Measurements from ENCODE around the gene CRY2.
"Not testable (repeated sequence)": the region's sequence is repeated elsewhere in the genome, so short reads cannot be mapped to it uniquely, and the experiment has no call there.

Gene CRY2

DNA sequence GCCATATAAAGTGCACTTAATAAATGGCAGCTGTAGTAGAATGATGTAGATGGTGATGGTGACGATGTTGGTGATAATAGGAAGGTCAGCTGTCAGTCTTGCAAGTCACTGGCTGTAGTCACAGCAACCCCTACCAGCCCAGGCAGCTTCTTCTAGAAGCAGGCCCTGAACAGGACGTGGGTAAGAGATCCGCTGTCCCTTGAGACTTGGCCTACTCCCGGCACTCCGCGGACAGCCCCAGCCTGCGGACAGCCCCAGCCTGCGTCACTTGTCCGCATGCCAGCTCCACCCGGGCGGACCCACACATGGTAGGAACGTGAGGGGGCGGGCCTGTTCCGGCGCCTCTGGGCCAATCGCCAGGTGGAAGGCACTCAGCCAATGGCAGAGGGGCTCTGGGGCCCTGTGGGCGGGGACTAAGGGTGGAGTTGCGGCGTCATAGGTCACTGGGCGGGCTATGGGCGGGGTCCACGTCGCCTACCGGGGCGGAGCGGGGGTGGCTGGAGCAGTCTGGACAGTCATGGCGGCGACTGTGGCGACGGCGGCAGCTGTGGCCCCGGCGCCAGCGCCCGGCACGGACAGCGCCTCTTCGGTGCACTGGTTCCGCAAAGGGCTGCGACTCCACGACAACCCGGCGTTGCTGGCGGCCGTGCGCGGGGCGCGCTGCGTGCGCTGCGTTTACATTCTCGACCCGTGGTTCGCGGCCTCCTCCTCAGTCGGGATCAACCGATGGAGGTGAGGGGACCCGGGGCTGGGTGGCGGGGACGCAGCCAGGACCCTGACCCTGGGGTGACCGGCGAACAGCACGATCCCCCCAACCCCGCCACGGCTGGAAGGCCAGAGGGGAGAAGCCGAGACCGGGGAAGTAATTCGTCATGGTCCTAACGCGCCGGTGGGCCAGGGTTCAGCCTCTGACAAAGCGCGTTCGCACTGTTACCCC, at the start of gene CRY2:
Gene CRY2 (plus strand): TSS at position 502 of the 937 bp plus-strand sequence. CDS start 16 bp downstream, at position 518.
- DNase-seq: peak; percentile 89

DNA sequence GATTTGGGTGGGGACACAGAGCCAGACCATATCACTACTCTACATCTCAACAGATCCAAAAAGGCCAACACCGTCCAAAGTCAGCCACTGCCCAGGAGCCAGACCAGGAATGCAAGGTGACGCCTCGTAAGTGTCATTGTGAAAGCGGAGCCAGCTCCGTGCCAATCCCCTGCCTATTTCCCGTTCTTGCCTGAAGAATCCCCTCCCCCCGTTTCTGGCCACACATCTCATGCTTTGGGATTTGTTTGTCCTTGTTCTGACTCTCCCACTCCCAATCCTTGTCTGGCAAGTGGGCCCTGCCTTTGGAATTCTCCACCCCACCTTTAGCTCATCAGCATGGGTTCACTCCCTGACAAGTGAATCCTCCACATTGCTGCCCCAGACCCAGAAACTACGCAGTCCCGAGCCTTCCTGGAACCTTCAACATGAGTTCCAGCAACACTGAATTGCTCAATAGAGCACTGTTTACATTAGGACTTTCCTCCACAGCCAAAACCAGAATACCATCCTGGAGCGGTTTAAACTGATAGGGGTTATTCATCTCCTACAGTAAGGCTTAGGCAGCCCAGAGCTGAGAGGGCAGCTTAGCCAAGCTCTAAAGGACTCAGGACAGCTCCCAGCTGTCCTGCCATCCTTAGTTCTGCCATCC, 48.4 kb upstream of the CRY2 start:
- peak; percentile 18 for DNase-seq

DNA sequence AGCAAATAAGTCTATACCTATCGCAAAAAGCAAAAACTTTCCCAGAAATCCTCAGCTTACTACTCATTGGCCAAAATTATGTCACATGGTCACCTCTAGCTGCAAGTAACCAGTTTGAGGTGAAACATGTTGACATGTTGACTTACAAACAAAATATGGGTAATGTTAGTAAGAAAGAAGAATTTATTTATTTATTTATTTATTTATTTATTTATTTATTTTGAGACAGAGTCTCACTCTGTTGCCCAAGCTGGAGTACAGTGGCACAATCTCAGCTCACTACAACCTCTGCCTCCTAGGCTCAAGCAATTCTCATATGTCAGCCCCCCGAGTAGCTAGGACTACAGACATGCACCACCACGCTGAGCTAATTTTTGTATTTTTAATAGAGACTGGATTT, 47.7 kb upstream of the CRY2 start:
- no peak for DNase-seq

DNA sequence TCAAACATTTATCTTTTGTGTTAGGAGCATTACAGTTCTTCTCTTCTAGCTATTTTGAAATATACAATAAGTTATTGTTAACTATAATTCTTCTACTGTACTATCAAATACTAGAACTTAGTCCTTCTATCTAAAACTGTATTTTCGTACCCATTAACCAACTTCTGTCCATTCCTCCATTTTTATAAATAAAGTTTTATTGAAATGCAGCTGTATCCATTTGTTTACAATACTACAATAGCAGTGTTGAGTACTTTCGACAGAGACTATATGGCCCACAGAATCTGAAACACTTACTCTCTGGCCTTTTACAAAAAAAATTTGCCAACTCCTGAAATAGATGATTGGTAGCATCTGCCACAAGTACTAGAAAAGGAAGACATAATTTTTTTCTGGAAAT, 47.0 kb upstream of the CRY2 start:
- DNase-seq: no peak

DNA sequence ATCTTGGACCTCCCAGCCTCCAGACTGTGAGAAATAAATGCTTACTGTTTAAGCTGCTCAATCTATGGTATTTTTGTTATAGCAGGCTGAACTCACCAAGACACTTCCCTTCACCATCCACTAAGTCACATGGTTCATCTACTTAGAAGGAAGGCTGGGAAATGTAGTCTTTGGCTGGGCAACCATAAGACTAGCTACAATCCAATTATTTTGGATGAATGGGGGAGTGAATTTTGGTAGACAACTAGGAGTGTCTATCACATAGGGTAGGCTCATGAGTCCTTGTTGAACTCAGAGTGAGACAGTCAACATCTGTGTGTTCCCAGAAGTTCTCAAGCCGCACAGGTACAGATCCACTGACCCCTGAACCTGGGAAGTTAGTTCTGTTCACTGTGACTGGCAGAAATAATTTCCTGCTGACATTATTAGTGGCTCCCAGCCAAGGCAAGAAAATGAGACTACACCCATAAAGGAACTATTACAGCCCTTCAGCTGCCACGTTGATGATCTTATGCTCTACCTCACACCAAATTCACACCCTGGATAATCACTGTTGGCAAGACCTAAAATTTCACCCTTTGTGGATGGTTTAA, 45.5 kb upstream of the CRY2 start:
- no peak for DNase-seq

DNA sequence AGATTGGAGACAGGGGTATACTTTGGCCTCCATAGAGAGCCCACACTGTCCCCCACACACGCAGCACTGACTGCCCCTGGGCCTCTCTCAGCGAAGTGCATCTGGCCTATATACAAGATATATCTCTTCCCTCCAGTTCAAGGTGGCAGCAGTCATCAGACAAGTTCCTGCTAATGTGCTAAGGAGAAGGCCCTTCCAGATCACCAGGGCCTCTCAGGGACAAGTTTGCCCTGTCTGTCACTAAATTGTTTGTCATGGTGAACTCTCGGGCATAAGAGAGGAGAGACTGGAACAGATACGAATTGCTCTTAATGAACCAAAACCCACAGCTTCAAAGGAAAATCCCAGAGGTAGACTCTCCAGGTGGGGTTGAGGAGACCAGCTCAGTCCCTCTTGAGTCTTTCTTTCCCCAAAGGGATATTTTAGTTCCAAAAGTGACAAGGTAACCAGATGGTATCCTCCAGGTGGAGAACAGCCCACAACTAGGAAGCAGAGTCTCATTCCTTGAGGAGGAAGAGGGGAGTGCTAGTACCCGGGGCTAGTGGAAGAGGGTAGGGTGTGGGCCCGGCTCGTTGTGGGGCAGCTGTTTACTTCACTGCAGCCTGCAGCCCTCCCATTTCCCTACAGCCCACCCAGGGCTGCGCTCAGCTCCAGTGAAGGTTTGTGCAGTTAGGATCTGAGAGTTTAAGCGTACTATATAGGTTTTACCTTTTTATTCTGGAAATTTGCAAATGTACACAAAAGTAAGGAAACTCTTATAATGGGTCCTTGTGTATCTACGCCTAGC, 44.6 kb upstream of the CRY2 start:
- no peak for DNase-seq

DNA sequence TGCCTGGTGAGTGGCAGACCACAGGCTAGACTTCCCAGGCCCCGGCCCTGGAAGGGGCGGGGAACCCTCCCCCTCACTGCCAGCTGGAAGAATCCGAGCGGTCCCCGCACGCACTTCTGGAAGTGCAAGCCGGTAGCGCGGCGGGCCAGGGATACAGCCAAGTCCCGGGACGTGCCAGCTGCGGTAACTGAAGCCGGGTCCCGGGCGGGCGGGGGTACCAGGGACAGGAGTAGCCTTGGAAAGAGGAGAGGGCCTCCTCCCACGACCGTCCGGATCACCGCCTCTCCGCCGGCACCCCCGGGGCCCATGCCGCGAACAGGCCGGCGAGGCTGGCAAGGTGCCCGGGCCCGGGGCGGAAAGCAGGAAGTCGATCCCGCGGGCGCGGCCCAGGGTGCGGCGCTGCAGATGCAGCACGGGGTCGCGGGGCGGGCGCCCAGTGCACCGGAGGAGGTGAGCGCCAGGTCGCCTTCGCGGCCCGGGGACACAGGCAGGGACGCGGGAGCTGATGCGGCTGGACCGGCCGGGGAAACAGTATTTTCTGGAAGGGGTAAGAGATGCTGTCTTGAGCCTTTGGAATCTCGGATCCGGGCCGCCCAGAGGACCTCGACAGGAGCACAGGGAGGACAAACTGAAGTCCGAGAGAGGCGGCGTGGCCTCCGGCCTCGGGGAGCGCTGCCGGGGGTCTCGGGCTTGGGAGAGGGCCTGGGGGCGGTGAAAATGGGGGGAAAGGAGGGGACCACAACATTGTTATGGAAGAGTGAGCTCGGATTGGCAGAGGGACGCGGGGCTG, 43.1 kb upstream of the CRY2 start:
- peak; percentile 66 for DNase-seq

DNA sequence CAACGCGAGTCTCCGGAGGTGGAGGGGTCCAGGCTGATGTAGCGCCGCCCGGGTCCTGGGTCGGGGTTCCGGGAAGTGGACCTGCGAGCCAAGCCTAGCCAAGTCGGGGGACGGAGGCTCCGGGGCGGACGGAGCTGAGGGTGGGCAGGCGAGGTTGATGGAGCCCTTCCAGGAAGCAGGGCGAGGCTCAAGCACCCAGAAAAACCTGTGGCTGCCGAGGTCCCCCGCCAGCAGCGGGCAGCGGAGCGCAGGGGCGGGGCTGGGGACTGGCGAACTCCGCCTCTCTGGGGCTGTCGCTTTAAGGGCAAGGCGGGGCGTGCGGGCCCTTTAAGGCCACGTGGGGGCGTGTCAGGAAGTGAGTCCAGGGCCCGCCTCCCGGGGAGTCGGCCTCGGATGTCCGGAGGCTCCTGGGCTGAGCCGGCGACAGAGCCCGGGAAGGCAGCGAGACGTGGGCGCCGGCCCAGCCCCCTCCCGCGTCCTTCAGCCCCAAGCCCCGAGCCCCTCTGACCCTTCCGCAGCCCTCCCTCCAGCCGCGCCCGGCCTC, 42.4 kb upstream of the CRY2 start, which contains the start of gene SLC35C1:
Gene SLC35C1 (plus strand): TSS at position 389 of the 544 bp plus-strand sequence. CDS start 653 bp downstream, outside the sequence.
- DNase-seq: peak; percentile 86

DNA sequence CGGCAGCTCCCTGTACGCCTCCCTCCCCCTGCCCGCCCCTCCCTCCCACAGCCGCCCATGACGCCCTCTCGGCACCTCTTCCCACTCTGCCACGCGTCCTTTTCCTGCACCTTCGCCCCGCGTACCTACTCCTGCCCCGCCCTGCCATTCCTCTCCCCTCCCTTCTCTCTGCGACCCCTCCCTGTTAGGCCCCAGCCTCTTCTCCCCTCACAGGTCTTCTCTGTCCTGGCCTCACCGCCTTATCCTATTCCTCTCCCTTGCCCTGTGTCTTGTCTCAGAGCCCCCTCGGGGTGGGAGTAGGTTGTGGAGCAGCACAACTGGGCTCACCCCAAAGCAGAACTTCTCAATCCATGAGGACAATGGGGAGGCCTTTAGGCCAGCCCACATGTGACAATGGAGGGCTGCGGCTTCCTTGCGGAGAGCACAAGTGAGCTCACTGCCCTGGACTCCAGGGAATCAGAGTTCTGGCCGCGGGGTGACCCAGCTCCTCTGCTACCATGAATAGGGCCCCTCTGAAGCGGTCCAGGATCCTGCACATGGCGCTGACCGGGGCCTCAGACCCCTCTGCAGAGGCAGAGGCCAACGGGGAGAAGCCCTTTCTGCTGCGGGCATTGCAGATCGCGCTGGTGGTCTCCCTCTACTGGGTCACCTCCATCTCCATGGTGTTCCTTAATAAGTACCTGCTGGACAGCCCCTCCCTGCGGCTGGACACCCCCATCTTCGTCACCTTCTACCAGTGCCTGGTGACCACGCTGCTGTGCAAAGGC, 41.8 kb upstream of the CRY2 start:
- DNase-seq: peak; percentile 32

DNA sequence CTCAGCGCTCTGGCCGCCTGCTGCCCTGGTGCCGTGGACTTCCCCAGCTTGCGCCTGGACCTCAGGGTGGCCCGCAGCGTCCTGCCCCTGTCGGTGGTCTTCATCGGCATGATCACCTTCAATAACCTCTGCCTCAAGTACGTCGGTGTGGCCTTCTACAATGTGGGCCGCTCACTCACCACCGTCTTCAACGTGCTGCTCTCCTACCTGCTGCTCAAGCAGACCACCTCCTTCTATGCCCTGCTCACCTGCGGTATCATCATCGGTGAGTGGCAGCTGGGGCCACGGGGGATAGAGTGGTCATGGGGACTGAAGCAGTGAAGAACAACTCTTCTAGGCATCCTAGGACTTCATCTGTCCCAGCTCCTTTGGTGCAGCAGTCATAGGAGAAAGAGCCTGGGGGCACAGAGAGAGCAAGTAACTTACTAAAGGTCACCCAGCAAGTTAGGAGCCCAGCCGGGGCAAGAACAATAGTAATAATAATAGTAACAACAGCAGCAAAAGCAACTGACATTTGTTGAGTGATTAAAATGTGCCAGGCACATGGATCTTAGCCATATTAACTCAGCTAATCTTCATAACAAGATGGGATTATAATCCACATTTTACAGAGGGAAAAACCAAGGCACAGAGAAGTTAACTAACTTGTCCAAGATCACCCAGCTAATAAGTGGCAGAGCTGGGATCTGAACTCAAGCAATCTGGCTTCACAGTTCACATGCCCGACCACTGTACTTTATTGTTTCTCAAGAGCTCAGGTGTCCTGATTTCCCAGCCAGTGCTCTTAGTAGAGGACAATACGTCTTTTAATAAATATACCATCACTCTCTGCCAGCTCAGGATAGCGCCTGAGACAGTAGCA, 41.0 kb upstream of the CRY2 start:
- no peak for DNase-seq

DNA sequence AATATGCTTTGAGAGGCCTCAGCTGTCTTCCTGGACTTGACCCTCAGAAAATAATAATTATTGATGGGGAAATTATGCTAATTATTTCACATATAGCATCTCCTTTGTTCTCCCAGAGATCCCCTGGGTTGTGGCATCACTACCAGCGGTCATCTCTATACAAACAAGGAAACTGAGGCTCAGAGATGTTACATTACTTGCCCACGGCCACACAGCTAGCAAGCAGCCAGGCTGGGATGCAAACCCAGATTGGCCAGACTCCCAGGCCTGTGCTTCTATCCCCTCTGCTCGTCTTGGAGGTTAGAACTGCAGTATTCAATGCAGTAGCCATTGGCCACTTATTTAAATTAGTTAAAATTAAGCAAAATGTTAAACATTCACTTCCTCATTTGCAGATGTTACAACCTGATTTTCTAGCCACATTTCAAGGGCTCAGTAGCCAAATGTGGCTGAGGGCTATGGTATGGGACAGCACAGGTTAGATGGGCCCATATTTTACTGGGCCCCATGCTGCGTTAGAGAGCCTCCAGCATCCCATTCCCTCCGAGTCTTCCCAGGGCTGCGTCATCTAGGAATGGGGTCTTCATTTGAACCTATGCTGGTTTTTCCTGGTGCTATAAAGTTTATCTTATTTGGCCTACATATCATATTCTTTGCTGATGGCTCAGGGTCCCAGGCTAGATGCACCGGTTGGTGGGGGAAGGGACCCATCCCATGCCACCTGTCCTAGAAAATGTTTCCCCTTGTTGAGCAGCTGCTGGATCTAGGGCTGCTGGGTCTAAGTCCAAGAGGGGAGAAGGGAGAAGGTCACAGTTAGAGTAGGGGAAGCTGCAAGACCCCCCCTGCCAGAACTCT, 40.1 kb upstream of the CRY2 start:
- no peak for DNase-seq

DNA sequence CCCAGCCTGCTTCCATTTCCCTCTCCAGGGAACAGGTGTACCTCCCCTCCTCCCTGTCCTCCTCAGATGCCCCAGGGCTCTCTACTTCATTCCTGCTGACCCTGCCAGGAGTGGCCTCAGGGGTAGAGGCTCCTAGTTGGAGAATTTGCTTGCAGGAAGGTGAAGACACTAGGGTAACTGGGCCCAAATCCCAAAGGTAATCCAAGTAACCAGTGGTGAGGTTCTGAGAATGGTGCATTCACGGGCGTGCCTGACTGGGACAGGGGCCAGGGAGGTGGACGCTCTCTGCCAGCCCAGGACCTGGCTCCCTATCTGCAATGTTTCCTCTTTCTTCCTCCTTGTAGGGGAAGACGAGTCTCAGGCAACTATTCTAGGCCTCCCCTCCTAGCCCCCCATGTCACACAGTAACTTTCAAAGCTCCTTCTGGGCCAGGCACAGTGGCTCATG, 39.5 kb upstream of the CRY2 start:
- no peak for DNase-seq

DNA sequence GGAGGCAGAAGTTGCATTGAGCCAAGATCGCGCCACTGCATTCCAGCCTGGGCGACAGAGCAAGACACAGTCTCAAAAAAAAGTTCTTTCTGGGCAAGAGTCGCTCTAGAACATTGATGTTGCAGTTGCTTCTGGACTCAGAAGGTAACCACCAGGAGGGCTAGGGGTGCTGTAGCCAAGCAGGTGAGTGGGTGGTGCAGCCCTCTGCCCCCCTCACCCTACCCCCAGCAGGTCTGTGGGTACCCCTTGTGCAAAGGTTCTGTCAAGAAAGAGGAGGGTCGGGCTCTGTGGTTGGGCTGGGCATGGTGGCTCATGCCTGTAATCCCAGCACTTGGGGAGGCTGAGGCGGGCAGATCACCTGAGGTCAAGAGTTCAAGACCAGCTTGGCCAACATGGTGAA, 38.8 kb upstream of the CRY2 start:
- not testable (repeated sequence) for DNase-seq

DNA sequence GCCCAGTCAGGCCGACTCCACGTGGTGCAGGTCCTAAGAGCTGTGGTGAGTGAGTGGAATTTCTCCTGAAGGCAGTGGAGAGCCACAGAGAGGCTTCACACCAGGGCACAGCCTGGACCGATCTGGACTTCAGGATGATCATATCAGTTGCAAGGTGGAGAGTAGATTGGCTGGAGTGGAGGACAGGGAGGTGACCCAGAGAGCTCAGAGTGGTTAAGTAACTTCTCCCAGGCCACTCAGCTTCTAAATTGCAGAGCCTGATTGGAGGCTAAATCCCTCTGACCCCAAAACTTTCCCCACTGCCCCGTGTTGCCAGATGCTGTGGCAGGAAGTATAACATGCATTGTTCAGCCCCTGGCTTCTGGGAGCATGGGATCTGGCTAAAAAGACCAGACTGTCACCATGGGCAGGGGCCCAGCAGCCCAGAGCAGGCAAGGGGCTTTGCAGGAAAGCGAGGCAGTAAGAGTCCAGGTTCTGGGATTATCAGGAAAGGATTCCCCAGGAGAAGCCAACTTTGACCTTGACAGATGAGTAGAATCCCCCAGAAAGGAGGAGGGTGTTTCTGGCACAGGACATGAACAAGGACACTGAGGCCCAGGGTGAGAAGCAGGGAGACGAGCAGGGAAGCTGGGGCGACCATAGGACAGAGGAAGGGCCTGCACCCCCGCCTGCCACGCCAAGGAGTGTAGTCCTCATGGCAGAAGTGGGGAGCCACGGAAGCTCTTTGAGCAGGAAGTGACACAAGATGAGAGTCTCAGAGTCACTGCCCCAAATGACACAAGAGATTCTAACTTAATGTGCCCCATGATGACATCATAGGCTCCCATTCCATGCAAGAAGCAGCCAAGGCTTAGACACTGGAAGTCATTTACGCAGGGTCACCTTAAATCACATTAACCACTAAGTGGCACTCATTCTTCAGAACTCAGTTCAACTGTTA, 37.5 kb upstream of the CRY2 start:
- DNase-seq: no peak

DNA sequence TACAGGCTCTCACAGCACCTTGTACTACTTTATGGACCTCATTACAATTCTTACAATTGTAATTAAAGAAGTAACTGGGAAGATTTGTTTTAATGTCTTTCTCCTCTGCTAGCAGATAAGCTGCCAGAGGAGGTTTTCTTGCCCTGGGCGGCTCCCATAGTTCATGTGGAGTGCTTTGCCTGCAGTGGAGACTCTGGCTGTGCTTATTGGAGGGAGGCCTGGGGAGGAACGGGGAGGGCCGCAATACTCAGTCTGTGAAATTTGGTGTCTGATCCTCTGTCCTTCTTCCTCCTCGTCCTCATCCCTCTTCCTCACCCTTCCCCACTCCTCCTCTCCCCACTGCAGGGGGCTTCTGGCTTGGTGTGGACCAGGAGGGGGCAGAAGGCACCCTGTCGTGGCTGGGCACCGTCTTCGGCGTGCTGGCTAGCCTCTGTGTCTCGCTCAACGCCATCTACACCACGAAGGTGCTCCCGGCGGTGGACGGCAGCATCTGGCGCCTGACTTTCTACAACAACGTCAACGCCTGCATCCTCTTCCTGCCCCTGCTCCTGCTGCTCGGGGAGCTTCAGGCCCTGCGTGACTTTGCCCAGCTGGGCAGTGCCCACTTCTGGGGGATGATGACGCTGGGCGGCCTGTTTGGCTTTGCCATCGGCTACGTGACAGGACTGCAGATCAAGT, 36.7 kb upstream of the CRY2 start:
- no peak for DNase-seq

DNA sequence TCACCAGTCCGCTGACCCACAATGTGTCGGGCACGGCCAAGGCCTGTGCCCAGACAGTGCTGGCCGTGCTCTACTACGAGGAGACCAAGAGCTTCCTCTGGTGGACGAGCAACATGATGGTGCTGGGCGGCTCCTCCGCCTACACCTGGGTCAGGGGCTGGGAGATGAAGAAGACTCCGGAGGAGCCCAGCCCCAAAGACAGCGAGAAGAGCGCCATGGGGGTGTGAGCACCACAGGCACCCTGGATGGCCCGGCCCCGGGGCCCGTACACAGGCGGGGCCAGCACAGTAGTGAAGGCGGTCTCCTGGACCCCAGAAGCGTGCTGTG, 36.2 kb upstream of the CRY2 start:
- no peak for DNase-seq
